HepG2 (cell line): ENCODE results near the gene USP34. TPM values are rescaled to one million over a fixed set of nuclear protein-coding genes. Genes with fewer than 3 reads are reported as not detected.

Experiments
- ATAC-seq: fragments of 200-7000 bp; cut with Tn5 transposase; 3 replicates; pipeline ENCODE4 v1.9.1; 2020; ENCODE audit warnings: mild to moderate bottlenecking, moderate library complexity
- BruUV-seq: library from RNA; stranded (reverse); fragments of 400-500 nt; replicated peaks from 2 replicates; lab custom pipeline; 2021; lab: Mats Ljungman, UMichigan
- CTCF ChIA-PET: fragments of 300-600 bp; formaldehyde crosslinking; extraction: SDS; loops from one replicate; lab custom pipeline; 2021; ENCODE audit warnings: low total read pairs, inconsistent platforms, low intra/inter-chr PET ratio; lab: Yijun Ruan, JAX
- POLR2A ChIA-PET: fragments of 350-600 bp; sonication (Branson Sonifier 250); formaldehyde crosslinking; loops from one replicate; lab custom pipeline; 2020; ENCODE audit warnings: antibody characterized with exemption, inconsistent platforms; lab: Yijun Ruan, JAX
- DNase-seq: peaks from one replicate; pipeline ENCODE4 v3.0.0-alpha.2; 2015; ENCODE audit warnings: low spot score
- FAIRE-seq: peaks from 3 replicates; lab custom pipeline; 2011; peaks lifted over from hg19 to GRCh38; lab: Jason Lieb, UNC
- H2AFZ ChIP-seq: one replicate; pipeline ENCODE4 v1.6.1; 2011; ENCODE audit warnings: low read length, inconsistent platforms
- H3K27ac ChIP-seq: fragments of 300-600 bp; 3 replicates; pipeline ENCODE4 v1.8.0; 2011; ENCODE audit warnings: mixed run types, mild to moderate bottlenecking, mixed read lengths, low read length, inconsistent platforms; ENCODE audit not compliant: insufficient read depth; ENCODE audit errors: extremely low read length
- H3K27me3 ChIP-seq, 2 experiments: fragments of 200-600 bp in 1 of 2; 2 replicates in 1 of 2; 3 replicates in 1 of 2; pipeline versions ENCODE4 v1.6.0 to v1.8.0; 2011; ENCODE audit warnings: low read length in 2 of 2, mild to moderate bottlenecking in 2 of 2, moderate library complexity in 2 of 2, inconsistent platforms in 1 of 2; ENCODE audit not compliant: insufficient read depth in 2 of 2, control insufficient read depth in 1 of 2
- H3K36me3 ChIP-seq, 2 experiments: fragments of 200-600 bp in 1 of 2; replicated peaks in 1 of 2; 2 replicates in 1 of 2; 3 replicates in 1 of 2; pipeline versions ENCODE4 v1.5.1 to v1.8.0; 2011; ENCODE audit warnings: low read length in 2 of 2, inconsistent platforms in 1 of 2; ENCODE audit not compliant: insufficient read depth in 2 of 2, control insufficient read depth in 1 of 2
- H3K4me1 ChIP-seq: 2 replicates; pipeline ENCODE4 v1.5.1; 2012; ENCODE audit warnings: low read length, inconsistent platforms; ENCODE audit not compliant: insufficient read depth
- H3K4me2 ChIP-seq: 2 replicates; pipeline ENCODE4 v1.6.0; 2011; ENCODE audit warnings: low read depth, low read length, inconsistent platforms
- H3K4me3 ChIP-seq, 3 experiments: fragments of 200-600 bp in 1 of 3; sonication (generic), shearing (Covaris generic) in 1 of 3; replicated peaks in 1 of 3; 2 replicates each; pipeline ENCODE4 v1.5.1; 2011 to 2016; ENCODE audit warnings: low read length in 3 of 3, inconsistent platforms in 2 of 3, low read depth in 2 of 3, mild to moderate bottlenecking in 2 of 3, control low read depth in 1 of 3, mixed read lengths in 1 of 3; ENCODE audit not compliant: insufficient read depth in 1 of 3
- H3K79me2 ChIP-seq: one replicate; pipeline ENCODE4 v1.6.1; 2011; ENCODE audit warnings: low read length, inconsistent platforms; ENCODE audit not compliant: insufficient read depth
- H3K9ac ChIP-seq: 2 replicates; pipeline ENCODE4 v1.6.0; 2011; ENCODE audit warnings: mild to moderate bottlenecking, low read depth, low read length, inconsistent platforms; ENCODE audit not compliant: insufficient read depth
- H3K9me3 ChIP-seq: 2 replicates; pipeline ENCODE4 v1.5.1; 2012; ENCODE audit warnings: mild to moderate bottlenecking, low read length
- H4K20me1 ChIP-seq: 2 replicates; pipeline ENCODE4 v1.6.0; 2011; ENCODE audit warnings: inconsistent platforms, mild to moderate bottlenecking, low read length, moderate library complexity; ENCODE audit not compliant: insufficient read depth
- CC2D1A ChIP-seq: sonication (generic); formaldehyde crosslinking; IDR thresholded peaks from 2 replicates; pipeline ENCODE4 v1.8.1; 2023; ENCODE audit warnings: mild to moderate bottlenecking, missing genetic modification reagents
- FOXP4 ChIP-seq: sonication (generic); formaldehyde crosslinking; IDR thresholded peaks from 2 replicates; pipeline ENCODE4 v1.4.0; 2020; ENCODE audit warnings: missing genetic modification reagents
- GABPA ChIP-seq, 2 experiments: IDR thresholded peaks; 2 replicates each; pipeline ENCODE4 v1.6.1; 2011 to 2016; ENCODE audit warnings: low read depth in 2 of 2, low read length in 1 of 2, missing biosample characterization in 1 of 2, missing genetic modification characterization in 1 of 2
- GFI1 ChIP-seq: sonication (generic); formaldehyde crosslinking; IDR thresholded peaks from 2 replicates; pipeline ENCODE4 v1.5.0; 2020; ENCODE audit warnings: missing genetic modification reagents, mild to moderate bottlenecking, borderline replicate concordance
- IRX3 ChIP-seq: sonication (generic); formaldehyde crosslinking; IDR thresholded peaks from 2 replicates; pipeline ENCODE4 v1.8.1; 2023; ENCODE audit warnings: mild to moderate bottlenecking, low read depth, missing genetic modification reagents, borderline replicate concordance
- KLF13 ChIP-seq: sonication (generic); formaldehyde crosslinking; IDR thresholded peaks from 2 replicates; pipeline ENCODE4 v1.4.0; 2020; ENCODE audit warnings: mild to moderate bottlenecking, missing genetic modification reagents
- TP53 ChIP-seq: sonication (generic); formaldehyde crosslinking; conservative IDR thresholded peaks from 2 replicates; pipeline ENCODE4 v1.4.0; 2020; ENCODE audit warnings: missing genetic modification reagents
- XRCC5 ChIP-seq: fragments of 200-400 bp; formaldehyde crosslinking; optimal IDR thresholded peaks from 2 replicates; pipeline ENCODE3; 2017; ENCODE audit warnings: mild to moderate bottlenecking, low read length
- ZNF598 ChIP-seq: sonication (generic); formaldehyde crosslinking; IDR thresholded peaks from 2 replicates; pipeline ENCODE4 v1.5.1; 2020; ENCODE audit warnings: mild to moderate bottlenecking, missing genetic modification reagents, borderline replicate concordance
- ZNF784 ChIP-seq: sonication (generic); formaldehyde crosslinking; IDR thresholded peaks from 2 replicates; pipeline ENCODE4 v1.5.1; 2020; ENCODE audit warnings: missing genetic modification reagents, mild to moderate bottlenecking, borderline replicate concordance
- WGBS: methylation state at CpG from one replicate; pipeline ENCODE4 v1.1.6; 2017; ENCODE audit warnings: low lambda C conversion rate; 5-methylcytosine and 5-hydroxymethylcytosine counted together
- in situ Hi-C: cut with HindIII; loops from 2 replicates; pipeline ENCODE4 v1.10.0; 2017; ENCODE audit warnings: low pct_unique_long_range_greater_than_20kb; ENCODE audit not compliant: extremely low pct_ligation_motif_present
- intact Hi-C: fragments of 100-400 bp; cut with micrococcal nuclease; formaldehyde crosslinking; loops from one replicate; pipeline ENCODE4 v1.10.0; 2022; ENCODE audit not compliant: unreplicated experiment
- polyA plus RNA-seq, 8 experiments: library from polyadenylated mRNA; depleted of rRNA in 3 of 8; stranded (reverse) in 7 of 8; unstranded in 1 of 8; fragments of >200 nt; fragmentation: Illumina TruSeq in 4 of 8; extraction: Trizol in 4 of 8; gene quantifications; 2 replicates each; pipeline versions ENCODE4 v1.2.1 to v1.2.3, GENCODE V29; 2011 to 2016; ENCODE audit warnings: low read depth in 4 of 8, missing spikeins in 1 of 8, mixed read lengths in 1 of 8; ENCODE audit not compliant: insufficient read depth in 1 of 8
- total RNA-seq, 5 experiments: library from RNA; depleted of rRNA; stranded (reverse); fragments of >200 nt; fragmentation: Illumina TruSeq; extraction: Trizol; gene quantifications; 2 replicates each; pipeline ENCODE4 v1.2.3, GENCODE V29; 2016; ENCODE audit warnings: low read depth in 1 of 5

USP34 gene
- total and polyA plus RNA-seq, 2 of the 13 experiments (the other 11 are each of a cell fraction or from before 2014, with no cell fraction given), result 99.2 to 100 TPM

- TF ChIP-seq ZNF598 (CRISPR knock-in tag), result peak; percentile 32
- peak; percentile 15; the same call in 1 of the 2 replicates for TF ChIP-seq CC2D1A (CRISPR knock-in tag)
- peak; percentile 87; the same call in 1 of the 2 replicates for TF ChIP-seq ZNF784
- no peak; the same call in 1 of the 2 replicates for TF ChIP-seq GABPA (IDR thresholded peaks at IDR 0.05; ENCODE audit: low read depth, low read length)
- TF ChIP-seq GABPA (CRISPR knock-in tag; IDR thresholded peaks at IDR 0.05; ENCODE audit: low read depth), result no peak
- 0 out of 2 replicates have a peak, but pooled peaks have one; percentile 15 for TF ChIP-seq IRX3
- TF ChIP-seq TP53 (CRISPR knock-in tag), result no peak
Measured at GRCh38 chr2:61177727-61178549, 292.9 kb downstream of the USP34 start (continued).

- peaks cover 6 to 26% of the 10 kb centered on the region in 2 experiments for H3K36me3 ChIP-seq
- H3K4me1 ChIP-seq, result peaks cover 63% of the 10 kb centered on the region
- POLR2A ChIA-PET, result interaction anchor here (0.5 to 4.0 kb wide), 27 partner anchors 9 to 1853 kb away, joined by 3 to 79 read pairs (median 4); partner anchors contain the start of genes C2orf74, PAPOLG, PEX13 and PUS10
- peak; percentile 94 for DNase-seq
- H4K20me1 ChIP-seq, result no peaks in the 10 kb centered on the region
- peak overlapping the region; percentile 96 for H3K9ac ChIP-seq
- peak overlapping the region; percentile 64 for H2AFZ ChIP-seq
- H3K4me2 ChIP-seq, result peak overlapping the region; percentile 97
- WGBS, result 4% methylated on average over 23 of the region's 111 CpGs
- no peaks in the 10 kb centered on the region for H3K9me3 ChIP-seq
- CTCF ChIA-PET, result no interaction called here
- intact Hi-C loops (loop anchor here (2.0 kb wide), 1 partner anchor 160 kb away; the partner anchor contains the start of gene PEX13), in situ Hi-C loops (no loop called here)
- peaks cover 43% of the 10 kb centered on the region for H3K79me2 ChIP-seq
- peak overlapping the region; percentile 93 for H3K27ac ChIP-seq
- ATAC-seq, result peak; percentile 92
- BruUV-seq, result TSS peak; percentile 97
- no peaks in the 10 kb centered on the region for H3K27me3 ChIP-seq
- FAIRE-seq, result peak; percentile 48
- peak overlapping the region; percentile 85 to 94 (median 93) for H3K4me3 ChIP-seq
- TF ChIP-seq GFI1 (peak; percentile 77; the same call in 1 of the 2 replicates), KLF13 (no peak; the same call in 1 of the 2 replicates), FOXP4 (0 out of 2 replicates have a peak, but pooled peaks have one; percentile 20), XRCC5 (no peak)
Measured at GRCh38 chr2:61176755-61177726, 293.8 kb downstream of the USP34 start.
